ENCODE results near the gene RASD2. TPM values are rescaled to one million over a fixed set of nuclear protein-coding genes. Genes with fewer than 3 reads are reported as not detected.
A peak's percentile ranks its signal among the peaks of the same experiment; 100 is the strongest.
"Not testable (repeated sequence)": the region's sequence is repeated elsewhere in the genome, so short reads cannot be mapped to it uniquely, and the experiment has no call there.

Gene RASD2
- 0.36 and 0.45 TPM in 2 replicates for total RNA-seq
- polyA plus RNA-seq (2012) = 0.37 TPM

- DNase-seq (ENCODE audit: low read depth) = peak; percentile 41
Observed at GRCh38 chr22:35540595-35541253, at the start of gene RASD2. Gene RASD2, plus strand, starts transcription at chr22:35540831. Its CDS starts 5,979 bp downstream, at chr22:35546810.

GRCh38 chr22:35491061-35491907 is 49.3 kb upstream of the RASD2 start:
- DNase-seq (ENCODE audit: low read depth) = not testable (repeated sequence)

GRCh38 chr22:35491908-35492380 is 48.7 kb upstream of the RASD2 start:
- no peak for DNase-seq (ENCODE audit: low read depth)

- DNase-seq (ENCODE audit: low read depth) = no peak
Observed at GRCh38 chr22:35493074-35493473, 47.6 kb upstream of the RASD2 start.

- not testable (repeated sequence) for DNase-seq (ENCODE audit: low read depth)
Observed at GRCh38 chr22:35495711-35496110, 44.9 kb upstream of the RASD2 start.

- DNase-seq (ENCODE audit: low read depth) = no peak
Observed at GRCh38 chr22:35496768-35497312, 43.8 kb upstream of the RASD2 start.

GRCh38 chr22:35498026-35498800 is 42.4 kb upstream of the RASD2 start:
- no peak for DNase-seq (ENCODE audit: low read depth)

- no peak for DNase-seq (ENCODE audit: low read depth)
Observed at GRCh38 chr22:35502836-35503235, 37.8 kb upstream of the RASD2 start.

GRCh38 chr22:35505399-35506258 is 35.0 kb upstream of the RASD2 start:
- DNase-seq (ENCODE audit: low read depth) = no peak

GRCh38 chr22:35506259-35506570 is 34.4 kb upstream of the RASD2 start:
- no peak for DNase-seq (ENCODE audit: low read depth)

GRCh38 chr22:35507851-35508250 is 32.8 kb upstream of the RASD2 start:
- not testable (repeated sequence) for DNase-seq (ENCODE audit: low read depth)

GRCh38 chr22:35509451-35509850 is 31.2 kb upstream of the RASD2 start:
- no peak for DNase-seq (ENCODE audit: low read depth)

- DNase-seq (ENCODE audit: low read depth) = no peak
Observed at GRCh38 chr22:35509960-35510359, 30.7 kb upstream of the RASD2 start.

- DNase-seq (ENCODE audit: low read depth) = no peak
Observed at GRCh38 chr22:35510481-35510934, 30.1 kb upstream of the RASD2 start.

GRCh38 chr22:35510951-35511350 is 29.7 kb upstream of the RASD2 start:
- no peak for DNase-seq (ENCODE audit: low read depth)

- no peak for DNase-seq (ENCODE audit: low read depth)
Observed at GRCh38 chr22:35514366-35514765, 26.3 kb upstream of the RASD2 start.

GRCh38 chr22:35515952-35516351 is 24.7 kb upstream of the RASD2 start:
- DNase-seq (ENCODE audit: low read depth) = not testable (repeated sequence)

GRCh38 chr22:35516723-35517122 is 23.9 kb upstream of the RASD2 start:
- DNase-seq (ENCODE audit: low read depth) = no peak

- DNase-seq (ENCODE audit: low read depth) = no peak
Observed at GRCh38 chr22:35517207-35517606, 23.4 kb upstream of the RASD2 start.

GRCh38 chr22:35517769-35518530 is 22.7 kb upstream of the RASD2 start:
- DNase-seq (ENCODE audit: low read depth) = peak; percentile 56

Data from myocyte (in vitro differentiated cells).